ENCODE data around the gene HAL. TPM values are rescaled to one million over a fixed set of nuclear protein-coding genes. Genes with fewer than 3 reads are reported as not detected.
A peak's percentile ranks its signal among the peaks of the same experiment; 100 is the strongest.

HAL gene
- total and polyA plus RNA-seq, 2 of the 13 experiments (the other 11 are each of a cell fraction or from before 2014, with no cell fraction given): 0.89 to 37.8 TPM

DNA sequence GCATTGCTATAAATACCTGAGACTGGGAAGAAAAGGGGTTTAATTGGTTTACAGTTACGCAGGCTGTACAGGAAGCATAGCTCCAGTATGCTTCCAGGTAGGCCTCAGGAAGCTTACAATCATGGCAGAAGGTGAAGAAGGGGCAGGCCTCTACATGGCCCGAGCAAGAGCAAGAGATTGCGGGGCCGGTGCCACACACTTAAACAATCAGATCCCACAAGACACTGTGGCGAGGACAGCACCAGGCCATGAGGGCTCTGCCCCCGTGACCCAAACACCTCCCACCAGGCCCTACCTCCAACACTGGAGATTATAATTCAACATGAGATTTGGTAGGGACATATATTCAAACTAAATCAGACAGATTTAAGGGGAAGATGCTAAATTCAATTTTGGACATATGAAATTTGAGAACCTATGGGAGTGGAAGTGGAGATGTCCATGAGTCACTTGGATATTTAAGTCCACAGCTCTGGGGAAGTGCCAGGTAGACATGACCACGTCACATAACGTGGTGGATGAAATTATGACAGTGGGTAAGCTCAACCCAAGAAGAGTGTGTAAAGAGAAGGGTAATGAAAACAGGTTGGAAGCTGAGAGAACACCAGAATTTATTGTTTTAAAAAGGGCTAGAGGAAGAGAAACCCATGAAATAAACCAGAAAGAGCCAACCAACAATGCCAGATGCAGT is 40.8 kb upstream of the HAL start:
- intact Hi-C loops (cut with micrococcal nuclease; ENCODE audit: unreplicated experiment): no loop called here
- CTCF ChIA-PET (ENCODE audit: low intra/inter-chr PET ratio, low total read pairs): no interaction called here

More for the DNA sequence above, 40.8 kb upstream of the HAL start:
- WGBS (ENCODE audit: low lambda C conversion rate): 87% methylated on average over 8 of the region's 8 CpGs
- ATAC-seq (no peak), DNase-seq (ENCODE audit: low spot score) (no peak), FAIRE-seq (no peak)
- no peak overlapping the region for H2AFZ ChIP-seq (ENCODE audit: low read length)
- no peak overlapping the region for H3K27ac ChIP-seq (ENCODE audit: extremely low read length, insufficient read depth, low read length)
- H3K9ac ChIP-seq (ENCODE audit: insufficient read depth, low read depth, low read length): no peak overlapping the region
- H3K4me2 ChIP-seq (ENCODE audit: low read depth, low read length): peak overlapping the region; percentile 73
- peaks cover 27% of the 10 kb centered on the region for H3K4me1 ChIP-seq (ENCODE audit: insufficient read depth, low read length)
- no peaks in the 10 kb centered on the region for H3K36me3 ChIP-seq (replicated peaks in 1 of 2; ENCODE audit: control insufficient read depth in 1 of 2, insufficient read depth in 2 of 2, low read length in 2 of 2)
- TF ChIP-seq ZSCAN9 (CRISPR knock-in tag; IDR thresholded peaks at IDR 0.05; ENCODE audit: borderline replicate concordance) (no peak), ZNF180 (CRISPR knock-in tag; IDR thresholded peaks at IDR 0.05; ENCODE audit: borderline replicate concordance, low read depth) (no peak), ATF1 (CRISPR knock-in tag; IDR thresholded peaks at IDR 0.05) (no peak)
- TF ChIP-seq, protein P1, sequence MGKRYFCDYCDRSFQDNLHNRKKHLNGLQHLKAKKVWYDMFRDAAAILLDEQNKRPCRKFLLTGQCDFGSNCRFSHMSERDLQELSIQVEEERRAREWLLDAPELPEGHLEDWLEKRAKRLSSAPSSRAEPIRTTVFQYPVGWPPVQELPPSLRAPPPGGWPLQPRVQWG (CRISPR knock-in tag; IDR thresholded peaks at IDR 0.05; ENCODE audit: borderline replicate concordance, low read depth): no peak
- TF ChIP-seq, protein P2, sequence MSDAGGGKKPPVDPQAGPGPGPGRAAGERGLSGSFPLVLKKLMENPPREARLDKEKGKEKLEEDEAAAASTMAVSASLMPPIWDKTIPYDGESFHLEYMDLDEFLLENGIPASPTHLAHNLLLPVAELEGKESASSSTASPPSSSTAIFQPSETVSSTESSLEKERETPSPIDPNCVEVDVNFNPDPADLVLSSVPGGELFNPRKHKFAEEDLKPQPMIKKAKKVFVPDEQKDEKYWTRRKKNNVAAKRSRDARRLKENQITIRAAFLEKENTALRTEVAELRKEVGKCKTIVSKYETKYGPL (CRISPR knock-in tag; IDR thresholded peaks at IDR 0.05): no peak
- in situ Hi-C loops (cut with HindIII; ENCODE audit: extremely low pct_ligation_motif_present, low pct_unique_long_range_greater_than_20kb): no loop called here
- H3K4me3 ChIP-seq (replicated peaks in 1 of 3; ENCODE audit: insufficient read depth in 1 of 3, low read depth in 2 of 3, low read length in 3 of 3): peak overlapping the region in 1 of 3 experiments; percentile 12; a peak in 1 of 6 replicates
- peaks cover 12% of the 10 kb centered on the region for H3K79me2 ChIP-seq (ENCODE audit: insufficient read depth, low read length)
- H4K20me1 ChIP-seq (ENCODE audit: insufficient read depth, low read length): no peaks in the 10 kb centered on the region
- BruUV-seq (replicated peaks): no TSS peak
- H3K27me3 ChIP-seq (ENCODE audit: control insufficient read depth in 1 of 2, insufficient read depth in 2 of 2, low read length in 2 of 2): peaks cover 0 to 4% of the 10 kb centered on the region in 2 experiments; a peak in 1 of 5 replicates
- no peaks in the 10 kb centered on the region for H3K9me3 ChIP-seq (ENCODE audit: low read length)
- POLR2A ChIA-PET: interaction anchor here (1.7 kb wide), 1 partner anchor 95 kb away, joined by 4 read pairs; the partner anchor contains the start of gene CCDC38
